Neuronal stem cell (in vitro differentiated cells): ENCODE measurements around the gene YLPM1.

Source experiments
- DNase-seq: peaks from one replicate; pipeline ENCODE4 v3.0.0-alpha.2; 2013; ENCODE audit warnings: low spot score
- H2AFZ ChIP-seq: one replicate; pipeline ENCODE4 v1.6.1; 2013; ENCODE audit warnings: mild to moderate bottlenecking, low read length, inconsistent platforms
- H2AK5ac ChIP-seq: 2 replicates; pipeline ENCODE4 v1.6.1; 2013; ENCODE audit warnings: low read depth, mild to moderate bottlenecking, inconsistent platforms, low read length, moderate library complexity, mixed read lengths
- H2BK120ac ChIP-seq: 2 replicates; pipeline ENCODE4 v1.6.1; 2013; ENCODE audit warnings: low read depth, mild to moderate bottlenecking, inconsistent platforms, low read length, moderate library complexity, mixed read lengths
- H2BK12ac ChIP-seq: one replicate; pipeline ENCODE4 v1.6.1; 2013; ENCODE audit warnings: low read length, inconsistent platforms
- H2BK15ac ChIP-seq: 2 replicates; pipeline ENCODE4 v1.6.1; 2013; ENCODE audit warnings: mild to moderate bottlenecking, low read length, inconsistent platforms, mixed read lengths
- H2BK5ac ChIP-seq: one replicate; pipeline ENCODE4 v1.6.1; 2013; ENCODE audit warnings: inconsistent platforms, mild to moderate bottlenecking, low read length, moderate library complexity
- H3K14ac ChIP-seq: one replicate; pipeline ENCODE4 v1.6.1; 2013; ENCODE audit warnings: low read length, inconsistent platforms
- H3K18ac ChIP-seq: 2 replicates; pipeline ENCODE4 v1.6.1; 2013; ENCODE audit warnings: low read length, inconsistent platforms
- H3K23ac ChIP-seq: 2 replicates; pipeline ENCODE4 v1.6.1; 2013; ENCODE audit warnings: low read depth, mild to moderate bottlenecking, mixed read lengths, low read length, inconsistent platforms; ENCODE audit not compliant: poor library complexity
- H3K27ac ChIP-seq: replicated peaks from 3 replicates; pipeline ENCODE4 v1.5.1; 2013; ENCODE audit warnings: low read length, inconsistent platforms
- H3K27me3 ChIP-seq, 3 experiments: 2 replicates each; pipeline ENCODE4 v1.6.1; 2013; ENCODE audit warnings: low read length in 3 of 3, mild to moderate bottlenecking in 2 of 3, inconsistent platforms in 1 of 3, low read depth in 1 of 3, mixed read lengths in 1 of 3, moderate library complexity in 1 of 3; ENCODE audit not compliant: control insufficient read depth in 3 of 3, insufficient read depth in 3 of 3
- H3K36me3 ChIP-seq, 2 donors: replicated peaks in 1 of 2; 2 replicates each; pipeline ENCODE4 v1.6.1; 2013; ENCODE audit warnings: low read length in 2 of 2; ENCODE audit not compliant: control insufficient read depth in 2 of 2, insufficient read depth in 2 of 2
- H3K4ac ChIP-seq: 2 replicates; pipeline ENCODE4 v1.6.1; 2013; ENCODE audit warnings: inconsistent platforms, mild to moderate bottlenecking, low read length, moderate library complexity
- H3K4me1 ChIP-seq, 2 donors: 1 replicate in 1 of 2; 2 replicates in 1 of 2; pipeline ENCODE4 v1.6.1; 2013; ENCODE audit warnings: low read length in 2 of 2, low read depth in 1 of 2; ENCODE audit not compliant: control insufficient read depth in 2 of 2, insufficient read depth in 1 of 2
- H3K4me2 ChIP-seq: one replicate; pipeline ENCODE4 v1.6.1; 2013; ENCODE audit warnings: mild to moderate bottlenecking, low read length, inconsistent platforms; ENCODE audit not compliant: insufficient read depth, poor library complexity, severe bottlenecking
- H3K4me3 ChIP-seq, 2 donors: 2 replicates each; pipeline ENCODE4 v1.5.1; 2013; ENCODE audit warnings: low read length in 2 of 2, mild to moderate bottlenecking in 2 of 2, inconsistent platforms in 1 of 2, moderate library complexity in 1 of 2
- H3K79me1 ChIP-seq: one replicate; pipeline ENCODE4 v1.6.1; 2013; ENCODE audit warnings: low read depth, mild to moderate bottlenecking, inconsistent platforms, low read length, moderate library complexity
- H3K9ac ChIP-seq: one replicate; pipeline ENCODE4 v1.6.1; 2013; ENCODE audit warnings: mild to moderate bottlenecking, low read depth, low read length, inconsistent platforms; ENCODE audit not compliant: poor library complexity
- H3K9me3 ChIP-seq, 2 donors: replicated peaks in 1 of 2; 2 replicates each; pipeline versions ENCODE3 to v1.6.1; 2013; ENCODE audit warnings: low read length in 2 of 2, mild to moderate bottlenecking in 2 of 2, inconsistent platforms in 1 of 2, low read depth in 1 of 2, mixed read lengths in 1 of 2, moderate library complexity in 1 of 2; ENCODE audit not compliant: control insufficient read depth in 2 of 2, insufficient read depth in 1 of 2
- H4K8ac ChIP-seq: one replicate; pipeline ENCODE4 v1.6.1; 2013; ENCODE audit warnings: low read depth, mild to moderate bottlenecking, inconsistent platforms, low read length, moderate library complexity
- H4K91ac ChIP-seq: one replicate; pipeline ENCODE4 v1.6.1; 2013; ENCODE audit warnings: low read length, low read depth, mild to moderate bottlenecking, inconsistent platforms; ENCODE audit not compliant: poor library complexity
- WGBS, 2 donors: extraction: QIAGEN DNeasy Blood & Tissue Kit; methylation state at CpG; one replicate each; pipeline ENCODE4 v1.1.7; 2013; ENCODE audit warnings: missing lambda C conversion rate in 2 of 2, mixed read lengths in 1 of 2; ENCODE audit not compliant: insufficient read length in 2 of 2, insufficient replicate concordance in 1 of 2; ENCODE audit errors: extremely low coverage in 2 of 2; 5-methylcytosine and 5-hydroxymethylcytosine counted together

The YLPM1 gene

DNA sequence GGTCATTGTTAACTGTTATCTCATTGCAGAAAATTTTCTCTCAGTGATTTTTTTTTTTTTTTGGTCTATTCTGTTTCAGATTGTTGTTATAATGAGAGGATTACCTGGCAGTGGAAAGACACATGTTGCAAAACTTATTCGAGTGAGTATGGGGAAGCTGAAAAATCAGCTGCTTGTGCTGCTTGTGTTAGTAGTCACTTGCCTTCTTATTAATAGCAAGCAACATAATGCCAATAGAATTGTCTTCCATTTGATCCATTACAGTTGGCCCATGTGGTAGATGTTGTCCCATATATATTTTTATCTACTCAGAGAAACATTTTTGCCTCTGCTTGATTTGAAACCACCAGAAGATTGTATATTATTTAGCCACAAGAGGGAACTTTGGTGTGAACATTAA is 53.0 kb downstream of the YLPM1 start:
- Histone ChIP-seq H3K27me3 (no peaks in the 10 kb centered on the region), H3K9me3 (peaks cover 0 to 5% of the 10 kb centered on the region in 2 donors), H4K91ac (no peak overlapping the region), H3K18ac (no peak overlapping the region), H3K4me3 (no peak overlapping the region), H3K27ac (no peak overlapping the region), H3K9ac (no peak overlapping the region), H2BK15ac (no peak overlapping the region), H2AK5ac (no peak overlapping the region), H3K4ac (no peak overlapping the region), H2AFZ (no peak overlapping the region), H2BK5ac (no peak overlapping the region), H2BK120ac (no peak overlapping the region), H3K4me2 (no peak overlapping the region), H3K23ac (no peak overlapping the region), H3K4me1 (no peaks in the 10 kb centered on the region), H2BK12ac (no peak overlapping the region), H4K8ac (no peak overlapping the region), H3K36me3 (peaks cover 12 to 99% of the 10 kb centered on the region in 2 donors), H3K14ac (no peak overlapping the region), H3K79me1 (no peaks in the 10 kb centered on the region)
- DNase-seq = no peak
- no CpG with 5 or more reads among the region's 1 CpG for WGBS, 2 donors

DNA sequence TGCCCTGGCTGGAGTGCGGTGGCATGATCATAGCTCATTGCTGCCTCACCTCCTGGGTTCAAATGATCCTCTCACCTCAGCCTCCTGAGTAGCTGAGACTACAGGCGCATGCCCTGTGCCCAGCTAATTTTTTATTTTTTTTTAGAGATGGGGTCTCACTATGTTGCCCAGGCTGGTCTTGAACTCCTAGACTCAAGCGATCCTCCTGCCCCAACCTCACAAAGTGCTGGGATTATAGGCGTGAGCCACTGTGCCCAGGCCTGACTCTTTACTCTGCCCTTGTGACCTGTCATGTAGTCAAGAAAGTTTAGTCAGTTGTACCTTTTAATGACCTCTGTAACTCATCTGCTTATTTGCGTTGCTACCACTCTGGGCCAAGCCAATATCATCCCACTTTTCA is 57.2 kb downstream of the YLPM1 start:
- H3K27me3 ChIP-seq = no peaks in the 10 kb centered on the region
- H3K18ac ChIP-seq = no peak overlapping the region
- no peak overlapping the region for H4K8ac ChIP-seq
- H3K14ac ChIP-seq = no peak overlapping the region
- H3K4me2 ChIP-seq = no peak overlapping the region
- no peak overlapping the region for H2AFZ ChIP-seq
- no CpG with 5 or more reads among the region's 5 CpGs for WGBS, 2 donors
- no peak overlapping the region for H2BK120ac ChIP-seq
- no peak overlapping the region for H3K9ac ChIP-seq
- no peaks in the 10 kb centered on the region for H3K9me3 ChIP-seq
- no peak overlapping the region for H2AK5ac ChIP-seq
- H3K27ac ChIP-seq = no peak overlapping the region
- peaks cover 15 to 97% of the 10 kb centered on the region in 2 donors for H3K36me3 ChIP-seq
- no peak overlapping the region for H3K4ac ChIP-seq
- DNase-seq = no peak
- H3K23ac ChIP-seq = no peak overlapping the region
- H3K4me3 ChIP-seq = no peak overlapping the region
- no peak overlapping the region for H2BK12ac ChIP-seq
- H2BK5ac ChIP-seq = no peak overlapping the region
- no peak overlapping the region for H4K91ac ChIP-seq
- H3K79me1 ChIP-seq = no peaks in the 10 kb centered on the region
- no peak overlapping the region for H2BK15ac ChIP-seq
- no peaks in the 10 kb centered on the region for H3K4me1 ChIP-seq

DNA sequence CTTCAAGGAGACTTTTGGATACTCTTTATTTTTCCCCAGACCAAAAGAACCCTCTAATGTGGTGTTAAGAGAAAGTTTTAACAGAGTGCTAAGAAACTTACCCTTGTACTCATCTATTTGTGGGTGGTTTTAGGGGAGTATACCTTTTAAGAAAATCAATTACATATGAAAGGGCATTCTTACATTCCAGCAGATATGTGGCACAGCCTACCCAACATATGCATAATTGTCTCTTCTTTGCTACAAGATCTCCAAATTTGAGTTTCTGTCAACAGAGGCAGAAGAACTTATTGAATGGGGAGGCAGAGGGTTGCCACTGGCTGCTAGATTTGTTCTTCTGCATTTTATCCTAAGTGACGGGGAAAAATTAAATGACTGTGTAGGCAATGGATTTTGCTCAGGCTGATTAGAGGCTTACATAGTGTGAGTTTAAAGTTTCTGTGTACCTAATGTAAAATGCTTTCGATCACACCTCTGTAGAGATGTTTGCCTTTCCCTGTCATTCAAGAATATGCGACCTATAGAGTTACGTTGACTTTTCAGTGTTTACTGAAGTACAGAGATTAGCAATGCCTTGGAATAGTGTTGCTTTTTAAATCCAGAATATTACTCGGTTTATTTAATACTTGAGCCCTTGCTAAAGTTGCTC is 58.3 kb downstream of the YLPM1 start:
- Histone ChIP-seq H3K9ac (no peak overlapping the region), H3K27me3 (no peaks in the 10 kb centered on the region), H2AK5ac (no peak overlapping the region), H3K4me1 (no peaks in the 10 kb centered on the region), H3K27ac (no peak overlapping the region), H2BK120ac (no peak overlapping the region), H3K36me3 (peaks cover 14 to 87% of the 10 kb centered on the region in 2 donors), H3K4me3 (no peak overlapping the region), H4K91ac (no peak overlapping the region), H2BK12ac (no peak overlapping the region), H2BK5ac (no peak overlapping the region), H4K8ac (no peak overlapping the region), H3K23ac (no peak overlapping the region), H3K4me2 (no peak overlapping the region), H2AFZ (no peak overlapping the region), H3K18ac (no peak overlapping the region), H2BK15ac (no peak overlapping the region), H3K14ac (no peak overlapping the region), H3K9me3 (no peaks in the 10 kb centered on the region), H3K4ac (no peak overlapping the region), H3K79me1 (no peaks in the 10 kb centered on the region)
- DNase-seq = no peak
- WGBS, 2 donors = no CpG with 5 or more reads among the region's 5 CpGs

- Histone ChIP-seq H3K23ac (no peak overlapping the region), H4K8ac (no peak overlapping the region), H4K91ac (no peak overlapping the region), H3K79me1 (no peaks in the 10 kb centered on the region), H3K27ac (no peak overlapping the region), H2BK12ac (no peak overlapping the region), H3K36me3 (peaks cover 21 to 85% of the 10 kb centered on the region in 2 donors), H2AFZ (no peak overlapping the region), H2AK5ac (no peak overlapping the region), H3K4me2 (no peak overlapping the region), H3K27me3 (no peaks in the 10 kb centered on the region), H2BK15ac (no peak overlapping the region), H2BK120ac (no peak overlapping the region), H3K14ac (no peak overlapping the region), H2BK5ac (no peak overlapping the region), H3K9me3 (no peaks in the 10 kb centered on the region), H3K4me1 (no peaks in the 10 kb centered on the region), H3K4me3 (no peak overlapping the region), H3K9ac (no peak overlapping the region), H3K18ac (no peak overlapping the region), H3K4ac (no peak overlapping the region)
- WGBS, 2 donors = no CpG with 5 or more reads among the region's 2 CpGs
- DNase-seq = no peak
Measured at GRCh38 chr14:74824997-74825396, 61.9 kb downstream of the YLPM1 start.
